IMR-90 (cell line): ENCODE data around the gene ELFN2.

Source experiments
- CHD1 ChIP-seq: IDR thresholded peaks from 2 replicates; pipeline ENCODE4 v1.6.1; 2012; ENCODE audit warnings: low read depth, low read length, improper control_type of control experiment
- MAFK ChIP-seq: IDR thresholded peaks from 2 replicates; pipeline ENCODE4 v1.6.1; 2012; ENCODE audit warnings: low read depth, low read length, improper control_type of control experiment
- MAZ ChIP-seq: IDR thresholded peaks from 2 replicates; pipeline ENCODE4 v1.6.1; 2012; ENCODE audit warnings: low read depth, mild to moderate bottlenecking, low read length, improper control_type of control experiment, moderate library complexity, borderline replicate concordance
- POLR2A ChIP-seq: IDR thresholded peaks from 2 replicates; pipeline ENCODE4 v1.6.1; 2012; ENCODE audit warnings: mild to moderate bottlenecking, low read depth, low read length
- RAD21 ChIP-seq: IDR thresholded peaks from 2 replicates; pipeline ENCODE4 v1.6.1; 2012; ENCODE audit warnings: low read length, improper control_type of control experiment
- SMC3 ChIP-seq: fragments of 150-350 bp; IDR thresholded peaks from 2 replicates; pipeline ENCODE4 v1.6.1; 2016; ENCODE audit warnings: low read depth, mild to moderate bottlenecking, antibody characterized with exemption, low read length, moderate library complexity
- TF ChIP-seq, protein P1 (sequence below): conservative IDR thresholded peaks from 2 replicates; pipeline ENCODE4 v1.5.1; 2012; ENCODE audit warnings: mild to moderate bottlenecking, low read depth, low read length, improper control_type of control experiment

DNA sequence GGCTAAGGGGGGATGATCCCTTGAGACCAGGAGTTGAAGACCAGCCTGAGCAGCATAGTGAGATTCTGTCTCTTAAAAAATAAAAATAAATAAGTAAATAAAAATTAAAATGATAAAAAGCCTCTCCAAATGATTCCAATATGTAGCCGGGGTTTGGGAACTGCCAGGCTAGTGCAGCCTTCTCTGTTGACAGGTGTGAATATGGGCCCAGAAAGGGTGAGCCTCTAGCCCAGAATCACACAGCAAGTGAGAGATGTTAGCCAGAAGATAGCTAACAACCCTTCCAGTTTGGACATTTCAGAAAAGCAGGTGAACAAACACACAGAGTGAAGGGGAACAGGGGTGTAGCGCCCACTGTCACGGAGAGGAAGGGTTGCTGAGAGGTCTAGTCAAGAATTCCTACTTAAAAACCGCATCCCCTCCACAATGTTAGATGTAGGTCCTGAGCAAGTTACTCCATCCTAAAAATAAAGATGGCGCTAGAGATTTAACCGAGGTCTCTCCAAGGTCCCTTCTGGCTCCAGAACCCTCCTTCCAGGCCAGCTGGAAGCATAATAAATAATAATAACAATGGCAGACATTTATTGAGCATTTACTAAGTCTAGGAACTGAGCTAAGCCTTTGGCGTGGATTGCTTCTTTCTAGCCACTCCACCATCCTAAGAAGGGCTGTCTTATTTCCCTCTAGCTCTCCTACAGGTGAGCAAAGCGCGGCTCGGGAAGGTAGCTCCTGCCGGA is 93.4 kb downstream of the ELFN2 start:
- no peak for TF ChIP-seq POLR2A
- no peak for TF ChIP-seq MAZ
- TF ChIP-seq, protein P1, sequence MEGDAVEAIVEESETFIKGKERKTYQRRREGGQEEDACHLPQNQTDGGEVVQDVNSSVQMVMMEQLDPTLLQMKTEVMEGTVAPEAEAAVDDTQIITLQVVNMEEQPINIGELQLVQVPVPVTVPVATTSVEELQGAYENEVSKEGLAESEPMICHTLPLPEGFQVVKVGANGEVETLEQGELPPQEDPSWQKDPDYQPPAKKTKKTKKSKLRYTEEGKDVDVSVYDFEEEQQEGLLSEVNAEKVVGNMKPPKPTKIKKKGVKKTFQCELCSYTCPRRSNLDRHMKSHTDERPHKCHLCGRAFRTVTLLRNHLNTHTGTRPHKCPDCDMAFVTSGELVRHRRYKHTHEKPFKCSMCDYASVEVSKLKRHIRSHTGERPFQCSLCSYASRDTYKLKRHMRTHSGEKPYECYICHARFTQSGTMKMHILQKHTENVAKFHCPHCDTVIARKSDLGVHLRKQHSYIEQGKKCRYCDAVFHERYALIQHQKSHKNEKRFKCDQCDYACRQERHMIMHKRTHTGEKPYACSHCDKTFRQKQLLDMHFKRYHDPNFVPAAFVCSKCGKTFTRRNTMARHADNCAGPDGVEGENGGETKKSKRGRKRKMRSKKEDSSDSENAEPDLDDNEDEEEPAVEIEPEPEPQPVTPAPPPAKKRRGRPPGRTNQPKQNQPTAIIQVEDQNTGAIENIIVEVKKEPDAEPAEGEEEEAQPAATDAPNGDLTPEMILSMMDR = no peak
- no peak for TF ChIP-seq RAD21
- TF ChIP-seq MAFK = no peak
- TF ChIP-seq CHD1 = no peak
- no peak for TF ChIP-seq SMC3
